HEK293T (cell line): Measurements from ENCODE around the gene OXSR1.
A peak's percentile ranks its signal among the peaks of the same experiment; 100 is the strongest.

Experiments
- CTCF ChIA-PET: fragments of 350-600 bp; formaldehyde crosslinking; extraction: SDS; loops from one replicate; lab custom pipeline; 2021; ENCODE audit warnings: antibody characterized with exemption, inconsistent platforms; lab: Yijun Ruan, JAX
- POLR2A ChIA-PET: fragments of 350-600 bp; formaldehyde crosslinking; extraction: SDS; loops from one replicate; lab custom pipeline; 2020; ENCODE audit warnings: antibody characterized with exemption, inconsistent platforms; lab: Yijun Ruan, JAX
- DNase-seq: peaks from one replicate; pipeline ENCODE4 v3.0.0; 2012; ENCODE audit warnings: mixed read lengths; ENCODE audit errors: extremely low spot score
- ARNT ChIP-seq: fragments of 450-650 bp; IDR thresholded peaks from 2 replicates; pipeline ENCODE4 v1.6.1; 2017; ENCODE audit warnings: mild to moderate bottlenecking
- BHLHE40 ChIP-seq: fragments of 450-650 bp; IDR thresholded peaks from 2 replicates; pipeline ENCODE4 v1.6.1; 2016; ENCODE audit warnings: mild to moderate bottlenecking, moderate library complexity, borderline replicate concordance
- CTBP1 ChIP-seq: fragments of 450-650 bp; IDR thresholded peaks from 2 replicates; pipeline ENCODE4 v1.6.1; 2016; ENCODE audit warnings: borderline replicate concordance
- ELF4 ChIP-seq: fragments of 450-650 bp; IDR thresholded peaks from 2 replicates; pipeline ENCODE4 v1.6.1; 2017; ENCODE audit warnings: antibody characterized with exemption
- FOXA1 ChIP-seq: fragments of 450-650 bp; IDR thresholded peaks from 2 replicates; pipeline ENCODE4 v1.6.1; 2016; ENCODE audit warnings: mild to moderate bottlenecking
- FOXK2 ChIP-seq: fragments of 450-650 bp; IDR thresholded peaks from 2 replicates; pipeline ENCODE4 v1.6.1; 2016; ENCODE audit warnings: mild to moderate bottlenecking
- FOXM1 ChIP-seq: fragments of 450-650 bp; IDR thresholded peaks from 2 replicates; pipeline ENCODE4 v1.6.1; 2017; ENCODE audit warnings: mild to moderate bottlenecking, borderline replicate concordance
- HDGF ChIP-seq: fragments of 450-650 bp; IDR thresholded peaks from 2 replicates; pipeline ENCODE4 v1.6.1; 2017; ENCODE audit warnings: antibody characterized with exemption, borderline replicate concordance
- L3MBTL2 ChIP-seq: fragments of 450-650 bp; conservative IDR thresholded peaks from 2 replicates; pipeline ENCODE4 v1.6.1; 2016; ENCODE audit warnings: mild to moderate bottlenecking
- LEF1 ChIP-seq: fragments of 450-650 bp; IDR thresholded peaks from 2 replicates; pipeline ENCODE4 v1.6.1; 2017; ENCODE audit warnings: mild to moderate bottlenecking, borderline replicate concordance
- NFRKB ChIP-seq: fragments of 450-650 bp; IDR thresholded peaks from 2 replicates; pipeline ENCODE4 v1.6.1; 2016; ENCODE audit warnings: mild to moderate bottlenecking, moderate library complexity
- PKNOX1 ChIP-seq: fragments of 450-650 bp; IDR thresholded peaks from 2 replicates; pipeline ENCODE4 v1.6.1; 2016
- SP1 ChIP-seq: fragments of 450-650 bp; IDR thresholded peaks from 2 replicates; pipeline ENCODE4 v1.6.1; 2017
- SUZ12 ChIP-seq: fragments of 450-650 bp; IDR thresholded peaks from 2 replicates; pipeline ENCODE4 v1.6.1; 2016; ENCODE audit warnings: mild to moderate bottlenecking
- TARDBP ChIP-seq: fragments of 450-650 bp; IDR thresholded peaks from 2 replicates; pipeline ENCODE4 v1.6.1; 2016
- ZNF384 ChIP-seq: fragments of 450-650 bp; IDR thresholded peaks from 2 replicates; pipeline ENCODE4 v1.6.1; 2016

The OXSR1 gene

DNA sequence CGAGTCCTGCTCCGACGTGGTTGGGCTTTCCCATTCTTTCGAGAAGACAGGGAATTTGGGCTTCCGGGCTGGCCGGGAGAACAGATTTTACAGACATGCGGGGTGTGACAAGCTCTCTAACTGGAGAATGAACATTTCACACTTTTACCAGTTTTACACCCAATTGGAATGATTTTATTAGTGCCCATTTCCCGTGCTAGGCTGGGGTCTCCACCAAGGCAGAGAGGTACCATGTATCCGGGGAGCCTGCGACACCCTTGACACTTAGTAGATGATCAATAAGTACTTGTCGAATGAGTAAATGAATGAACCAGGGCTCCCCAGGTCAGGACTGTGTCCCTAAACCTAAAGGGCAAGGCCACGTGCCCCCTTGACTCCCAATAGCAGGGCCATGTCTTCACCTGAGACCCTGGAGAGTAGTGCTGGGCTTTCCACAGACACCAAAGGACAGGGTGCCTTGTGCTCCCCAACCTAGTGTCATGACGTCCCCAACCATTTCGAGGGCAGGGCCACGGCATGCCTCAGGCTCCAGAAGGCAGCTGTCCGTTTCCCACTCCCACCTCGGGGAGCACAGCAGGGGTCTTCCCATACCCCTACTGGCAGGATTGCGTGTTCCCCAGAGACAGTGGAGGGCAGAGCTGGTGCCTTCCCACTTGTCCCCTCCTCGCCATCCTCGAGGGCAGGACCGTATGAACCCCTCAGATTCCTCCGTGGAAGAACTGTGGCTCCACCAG is 27.6 kb upstream of the OXSR1 start:
- POLR2A ChIA-PET: interaction anchor here (0.8 to 3.8 kb wide), 8 partner anchors 9 to 209 kb away, joined by 3 to 39 read pairs (median 4); partner anchors contain the start of genes OXSR1 and XYLB
- no peak for DNase-seq
- CTCF ChIA-PET: interaction anchor here (0.8 kb wide), 1 partner anchor 304 kb away, joined by 3 read pairs; no protein-coding TSS in a partner anchor
- peak; percentile 48; the same call in 1 of the 2 replicates for TF ChIP-seq L3MBTL2
- no peak for TF ChIP-seq NFRKB
- TF ChIP-seq ELF4: no peak

DNA sequence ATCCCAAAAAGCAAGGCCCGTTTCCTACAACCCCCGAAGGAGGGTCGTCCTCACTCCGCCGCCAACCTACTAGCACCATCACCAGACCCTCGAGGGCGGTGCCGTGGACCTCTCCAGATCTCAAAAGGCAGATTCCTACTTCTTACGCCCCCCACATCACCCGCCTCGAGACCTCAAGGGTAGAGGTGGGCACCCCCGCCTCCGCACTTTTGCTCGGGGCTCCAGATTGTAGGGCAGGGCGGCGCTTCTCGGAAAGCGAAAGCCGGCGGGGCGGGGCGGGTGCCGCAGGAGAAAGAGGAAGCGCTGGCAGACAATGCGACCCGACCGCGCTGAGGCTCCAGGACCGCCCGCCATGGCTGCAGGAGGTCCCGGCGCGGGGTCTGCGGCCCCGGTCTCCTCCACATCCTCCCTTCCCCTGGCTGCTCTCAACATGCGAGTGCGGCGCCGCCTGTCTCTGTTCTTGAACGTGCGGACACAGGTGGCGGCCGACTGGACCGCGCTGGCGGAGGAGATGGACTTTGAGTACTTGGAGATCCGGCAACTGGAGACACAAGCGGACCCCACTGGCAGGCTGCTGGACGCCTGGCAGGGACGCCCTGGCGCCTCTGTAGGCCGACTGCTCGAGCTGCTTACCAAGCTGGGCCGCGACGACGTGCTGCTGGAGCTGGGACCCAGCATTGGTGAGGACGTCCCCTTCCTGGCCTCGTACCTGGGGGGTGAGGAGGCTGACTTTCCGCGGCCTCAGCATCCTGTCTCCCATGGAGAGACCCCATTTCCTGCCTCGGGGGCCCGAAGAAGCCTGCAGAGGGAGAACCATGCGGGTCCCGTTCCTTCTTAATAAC is 26.8 kb upstream of the OXSR1 start, which contains the start of gene MYD88:
Gene MYD88 (plus strand): TSS at position 313 of the 842 bp plus-strand sequence. CDS start 40 bp downstream, at position 353.
- CTCF ChIA-PET: no interaction called here
- no peak for TF ChIP-seq FOXK2
- no peak for TF ChIP-seq L3MBTL2
- TF ChIP-seq BHLHE40: no peak
- no peak for TF ChIP-seq NFRKB
- no peak for TF ChIP-seq SP1
- TF ChIP-seq LEF1: no peak
- no peak for TF ChIP-seq ZNF384
- TF ChIP-seq CTBP1: no peak
- no peak for TF ChIP-seq FOXM1
- TF ChIP-seq FOXA1: no peak
- TF ChIP-seq PKNOX1: no peak
- no peak for TF ChIP-seq ELF4
- POLR2A ChIA-PET: interaction anchor here (1.0 to 3.8 kb wide), 3 partner anchors 14 to 208 kb away, joined by 3 to 39 read pairs (median 6); partner anchors contain the start of genes OXSR1 and XYLB
- no peak for DNase-seq

GRCh38 chr3:38139191-38139590 is 26.1 kb upstream of the OXSR1 start:
- no peak for TF ChIP-seq HDGF
- no peak for TF ChIP-seq NFRKB
- TF ChIP-seq FOXM1: no peak
- no peak for TF ChIP-seq CTBP1
- TF ChIP-seq ARNT: no peak
- TF ChIP-seq BHLHE40: no peak
- no peak for TF ChIP-seq ZNF384
- no peak for TF ChIP-seq SUZ12
- no peak for TF ChIP-seq SP1
- TF ChIP-seq LEF1: no peak
- no peak for TF ChIP-seq FOXK2
- TF ChIP-seq TARDBP: no peak
- CTCF ChIA-PET: no interaction called here
- POLR2A ChIA-PET: interaction anchor here (1.0 to 3.8 kb wide), 2 partner anchors 13 to 26 kb away, joined by 3 to 39 read pairs; partner anchors contain the start of gene OXSR1

GRCh38 chr3:38139652-38140051 is 25.7 kb upstream of the OXSR1 start:
- POLR2A ChIA-PET: interaction anchor here (3.8 kb wide), 1 partner anchor 25 kb away, joined by 39 read pairs; the partner anchor contains the start of gene OXSR1
- TF ChIP-seq ELF4 (no peak), NFRKB (no peak), SUZ12 (no peak), HDGF (no peak), SP1 (no peak)
- no peak for DNase-seq
- CTCF ChIA-PET: no interaction called here

More at GRCh38 chr3:38139191-38139590, 26.1 kb upstream of the OXSR1 start:
- DNase-seq: no peak

DNA sequence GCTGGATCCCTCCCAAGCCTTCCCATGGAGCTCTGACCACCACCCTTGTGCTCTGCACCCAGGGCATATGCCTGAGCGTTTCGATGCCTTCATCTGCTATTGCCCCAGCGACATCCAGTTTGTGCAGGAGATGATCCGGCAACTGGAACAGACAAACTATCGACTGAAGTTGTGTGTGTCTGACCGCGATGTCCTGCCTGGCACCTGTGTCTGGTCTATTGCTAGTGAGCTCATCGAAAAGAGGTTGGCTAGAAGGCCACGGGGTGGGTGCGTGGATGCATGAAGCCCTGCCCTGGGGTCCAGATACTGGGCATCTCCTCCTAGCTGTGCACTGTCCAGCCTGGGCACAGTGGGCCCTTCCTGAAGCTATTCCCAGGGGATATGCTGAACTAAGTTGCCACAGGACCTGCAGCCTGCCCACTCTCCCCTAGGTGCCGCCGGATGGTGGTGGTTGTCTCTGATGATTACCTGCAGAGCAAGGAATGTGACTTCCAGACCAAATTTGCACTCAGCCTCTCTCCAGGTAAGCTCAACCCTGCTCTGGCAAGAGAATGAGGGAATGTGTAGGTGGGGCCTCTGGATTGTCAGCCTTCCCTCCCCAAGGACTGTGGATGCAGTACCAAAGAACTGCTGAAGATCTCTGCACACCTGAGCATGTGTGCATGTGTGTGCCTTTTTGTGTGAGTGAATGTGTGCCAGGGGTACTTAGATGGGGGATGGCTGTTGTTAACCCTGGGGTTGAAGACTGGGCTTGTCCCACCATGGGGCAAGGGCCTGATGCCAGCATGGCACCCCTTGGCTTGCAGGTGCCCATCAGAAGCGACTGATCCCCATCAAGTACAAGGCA is 24.8 kb upstream of the OXSR1 start:
- TF ChIP-seq TARDBP (no peak), SP1 (no peak), FOXK2 (no peak), CTBP1 (no peak), PKNOX1 (no peak), SUZ12 (no peak)
- POLR2A ChIA-PET: interaction anchor here (0.8 kb wide), 1 partner anchor 25 kb away, joined by 3 read pairs; the partner anchor contains the start of gene OXSR1
- no peak for DNase-seq
- CTCF ChIA-PET: no interaction called here

DNA sequence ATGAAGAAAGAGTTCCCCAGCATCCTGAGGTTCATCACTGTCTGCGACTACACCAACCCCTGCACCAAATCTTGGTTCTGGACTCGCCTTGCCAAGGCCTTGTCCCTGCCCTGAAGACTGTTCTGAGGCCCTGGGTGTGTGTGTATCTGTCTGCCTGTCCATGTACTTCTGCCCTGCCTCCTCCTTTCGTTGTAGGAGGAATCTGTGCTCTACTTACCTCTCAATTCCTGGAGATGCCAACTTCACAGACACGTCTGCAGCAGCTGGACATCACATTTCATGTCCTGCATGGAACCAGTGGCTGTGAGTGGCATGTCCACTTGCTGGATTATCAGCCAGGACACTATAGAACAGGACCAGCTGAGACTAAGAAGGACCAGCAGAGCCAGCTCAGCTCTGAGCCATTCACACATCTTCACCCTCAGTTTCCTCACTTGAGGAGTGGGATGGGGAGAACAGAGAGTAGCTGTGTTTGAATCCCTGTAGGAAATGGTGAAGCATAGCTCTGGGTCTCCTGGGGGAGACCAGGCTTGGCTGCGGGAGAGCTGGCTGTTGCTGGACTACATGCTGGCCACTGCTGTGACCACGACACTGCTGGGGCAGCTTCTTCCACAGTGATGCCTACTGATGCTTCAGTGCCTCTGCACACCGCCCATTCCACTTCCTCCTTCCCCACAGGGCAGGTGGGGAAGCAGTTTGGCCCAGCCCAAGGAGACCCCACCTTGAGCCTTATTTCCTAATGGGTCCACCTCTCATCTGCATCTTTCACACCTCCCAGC is 24.0 kb upstream of the OXSR1 start:
- TF ChIP-seq CTBP1 (no peak), ELF4 (no peak), BHLHE40 (no peak)
- POLR2A ChIA-PET: interaction anchor here (1.5 kb wide), 1 partner anchor 24 kb away, joined by 14 read pairs; the partner anchor contains the start of gene OXSR1
- CTCF ChIA-PET: no interaction called here
- no peak for DNase-seq
